ENCODE data around the gene MRTFA. TPM values are rescaled to one million over a fixed set of nuclear protein-coding genes. Genes with fewer than 3 reads are reported as not detected.
"Not testable (repeated sequence)": the region's sequence is repeated elsewhere in the genome, so short reads cannot be mapped to it uniquely, and the experiment has no call there.

MRTFA gene
- total RNA-seq, 1 donor from 2014 or later = 12.8 TPM

DNA sequence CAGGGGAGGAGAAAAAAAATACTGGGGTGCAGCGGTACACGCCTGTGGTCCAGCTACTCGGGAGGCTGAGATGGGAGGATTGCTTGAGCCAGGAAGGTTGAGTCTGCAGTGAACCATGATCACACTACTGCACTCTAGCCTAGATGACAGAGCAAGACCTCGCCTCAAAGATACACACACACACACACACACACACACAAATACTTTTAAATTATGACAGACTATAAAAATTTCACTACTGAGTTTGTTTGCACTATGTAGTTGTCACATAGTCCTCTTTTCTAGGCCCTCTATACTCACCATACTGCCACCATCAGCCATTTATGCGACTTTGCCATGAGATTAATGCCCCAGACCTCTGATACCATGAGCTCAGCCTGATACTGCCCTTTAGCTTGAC is 109.6 kb downstream of the MRTFA start:
- ATAC-seq = no peak

DNA sequence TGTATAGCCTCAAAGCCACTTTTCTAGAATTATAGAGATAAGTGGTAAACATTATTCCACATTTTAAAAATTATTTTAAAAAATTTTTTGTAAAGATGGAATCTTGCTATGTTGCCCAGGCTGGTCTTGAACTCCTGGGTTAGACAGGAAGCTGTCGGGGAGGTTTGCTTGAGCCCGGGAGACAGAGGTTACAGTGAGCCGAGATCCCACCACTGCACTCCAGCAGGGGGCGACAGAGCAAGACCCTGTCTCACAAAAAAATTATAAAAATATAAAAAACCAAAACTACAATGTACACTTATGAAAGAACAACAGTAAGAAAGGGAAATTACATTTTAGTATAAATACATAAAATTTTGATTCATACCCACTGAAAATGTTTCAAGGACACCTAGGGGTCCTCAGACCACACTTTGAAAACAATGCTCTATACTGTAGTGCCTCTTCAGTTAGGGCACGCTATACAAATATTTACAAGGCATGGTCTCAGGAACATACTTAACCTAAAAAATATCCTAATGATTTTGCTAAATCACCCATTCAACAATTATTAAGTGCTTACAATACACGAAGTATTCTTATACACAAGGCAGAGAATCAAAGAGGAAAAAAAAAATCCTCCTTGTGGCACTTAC is 111.2 kb downstream of the MRTFA start:
- DNase-seq (ENCODE audit: low spot score) (no peak), ATAC-seq (peak; percentile 39)

More for the DNA sequence above, 109.6 kb downstream of the MRTFA start:
- no peak for DNase-seq (ENCODE audit: low spot score)

DNA sequence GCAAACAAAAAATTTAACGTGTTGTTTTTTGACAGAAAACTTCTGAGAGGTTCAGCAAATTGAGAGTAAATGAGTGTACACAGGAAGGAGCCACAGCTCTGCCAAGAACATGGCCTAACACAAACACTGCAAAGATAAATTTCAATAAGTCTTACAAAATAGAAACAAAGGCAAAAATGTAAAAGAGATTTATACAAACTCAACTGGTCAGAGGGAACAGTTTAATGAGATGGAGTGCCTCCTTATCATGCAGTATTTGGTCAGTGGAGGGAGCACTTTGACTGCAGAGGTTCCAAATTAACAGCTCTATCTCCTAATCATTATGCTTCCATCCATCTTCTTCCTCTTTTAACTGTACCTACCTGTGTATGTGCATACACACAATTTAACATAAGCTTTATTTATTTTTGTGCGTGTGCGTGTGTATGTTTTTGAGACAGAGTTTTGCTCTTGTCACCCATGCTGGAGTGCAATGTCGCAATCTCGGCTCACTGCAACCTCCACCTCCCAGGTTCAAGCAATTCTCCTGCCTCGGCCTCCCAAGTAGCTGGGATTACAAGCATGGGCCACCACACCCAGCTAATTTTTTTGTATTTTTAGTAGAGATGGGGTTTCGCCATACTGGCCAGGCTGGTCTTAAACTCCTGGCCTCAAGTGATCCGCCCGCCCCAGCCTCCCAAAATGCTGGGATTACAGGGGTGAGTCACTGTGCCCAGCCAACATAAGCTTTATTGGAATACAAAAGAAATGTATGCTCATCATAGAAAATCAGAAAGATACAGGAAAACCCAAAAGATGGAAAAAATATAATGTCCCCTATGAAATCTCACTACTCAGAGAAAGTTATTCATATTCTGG is 111.9 kb downstream of the MRTFA start:
- ATAC-seq = peak; percentile 58

DNA sequence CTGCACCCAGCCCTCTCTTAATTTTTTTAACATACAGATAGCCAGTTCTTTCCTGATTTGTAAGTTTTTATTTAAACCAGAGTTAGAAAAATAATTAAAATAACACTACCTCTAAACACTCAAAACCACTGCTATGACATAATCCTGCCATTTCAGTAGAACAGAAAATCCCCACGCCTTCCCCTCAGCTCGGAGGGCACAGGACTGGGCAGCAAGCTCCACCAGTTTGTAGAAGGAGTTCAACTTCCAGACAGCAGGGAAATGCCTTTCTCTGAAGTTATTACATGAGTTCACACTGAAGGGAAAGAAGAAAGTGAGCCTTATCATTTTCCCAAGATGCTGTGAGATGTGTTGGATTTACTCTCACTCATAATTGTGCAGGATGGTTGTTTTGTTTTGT is 114.4 kb downstream of the MRTFA start:
- DNase-seq (ENCODE audit: low spot score) (no peak), ATAC-seq (no peak)

More for the DNA sequence above, 111.9 kb downstream of the MRTFA start:
- no peak for DNase-seq (ENCODE audit: low spot score)

DNA sequence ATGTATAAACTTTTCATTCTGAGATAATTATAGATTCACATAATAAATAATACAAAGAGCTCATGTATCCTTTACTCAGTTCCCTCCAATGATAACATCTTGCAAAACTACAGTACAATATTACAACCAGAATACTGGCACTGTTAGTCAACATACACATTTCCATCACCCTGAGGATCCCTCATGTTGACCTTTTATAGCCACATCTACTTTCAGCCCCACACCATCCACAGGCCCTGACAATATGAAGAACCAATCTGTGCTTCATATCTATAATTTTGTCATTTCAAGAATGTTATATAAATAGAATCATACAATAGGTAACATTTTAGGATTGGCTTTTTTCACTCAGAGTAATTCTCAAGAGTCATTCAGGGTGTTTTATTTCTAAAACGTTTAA is 115.5 kb downstream of the MRTFA start:
- DNase-seq (ENCODE audit: low spot score) (no peak), ATAC-seq (no peak)

DNA sequence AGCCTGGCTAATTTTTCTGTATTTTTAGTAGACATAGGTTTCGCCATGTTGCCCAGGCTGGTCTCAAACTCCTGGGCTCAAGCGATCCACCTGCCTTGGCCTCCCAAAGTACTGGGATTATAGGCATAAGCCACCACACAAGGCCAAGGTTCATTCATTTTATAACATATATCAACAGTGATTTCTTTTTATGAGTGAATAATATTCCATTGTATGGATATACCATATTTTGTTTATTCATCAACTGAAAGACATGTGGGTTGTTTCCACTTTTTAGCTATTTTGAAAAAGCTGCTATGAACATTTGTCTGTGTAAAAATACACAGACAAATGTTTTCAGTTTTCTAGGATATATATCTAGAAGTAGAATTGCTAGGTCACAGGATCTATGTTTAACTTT is 116.0 kb downstream of the MRTFA start:
- DNase-seq (ENCODE audit: low spot score) (no peak), ATAC-seq (no peak)

DNA sequence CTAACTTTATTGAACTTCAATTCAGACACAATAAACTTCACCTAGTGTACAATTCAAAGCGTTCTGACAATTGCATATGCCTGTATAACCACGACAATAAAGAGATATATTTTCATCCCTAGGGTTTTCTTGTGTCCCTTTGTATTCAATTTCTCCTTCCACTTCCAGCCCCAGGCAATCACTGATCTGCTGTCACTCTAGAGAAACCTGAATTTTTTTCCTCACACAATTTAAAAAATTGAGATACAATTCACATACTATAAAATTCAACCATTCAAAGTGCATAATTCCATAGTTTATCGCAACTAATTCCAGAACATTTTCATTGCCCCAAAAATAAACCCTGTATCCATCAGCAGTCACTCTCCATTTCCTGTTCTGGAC is 116.6 kb downstream of the MRTFA start:
- ATAC-seq = peak; percentile 12
- DNase-seq (ENCODE audit: low spot score) = no peak

DNA sequence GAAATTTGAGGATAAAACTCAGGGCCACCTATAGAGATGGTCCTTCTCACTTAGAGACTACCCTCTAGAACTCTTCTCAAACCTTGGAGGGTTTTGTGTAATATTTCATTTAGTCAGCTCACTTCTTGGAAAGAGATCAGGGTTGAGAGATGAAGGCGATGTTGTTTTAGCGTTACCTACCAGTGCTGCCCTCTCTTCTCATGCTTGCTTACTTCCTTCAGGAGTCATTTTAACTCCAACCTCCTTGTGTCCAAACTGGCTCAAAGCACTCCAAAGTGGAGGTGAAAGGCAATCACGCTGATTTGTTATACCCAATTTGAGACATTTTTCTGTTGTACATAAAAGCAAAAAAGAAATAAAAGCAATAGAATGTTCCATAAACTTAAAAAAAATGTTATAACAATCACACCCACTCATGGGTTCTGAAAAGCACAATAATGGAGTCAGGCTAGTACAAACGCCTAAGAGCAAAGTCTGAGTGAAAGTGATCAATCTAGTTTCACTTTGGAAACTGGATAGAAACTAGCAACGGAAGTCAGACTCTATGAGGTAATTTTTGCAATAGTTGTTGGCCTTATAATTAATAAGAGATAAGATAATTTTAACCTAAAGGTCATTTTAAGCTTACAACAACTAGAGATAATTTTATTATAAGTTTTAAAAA is 117.1 kb downstream of the MRTFA start:
- DNase-seq (ENCODE audit: low spot score) (no peak), ATAC-seq (peak; percentile 89)

DNA sequence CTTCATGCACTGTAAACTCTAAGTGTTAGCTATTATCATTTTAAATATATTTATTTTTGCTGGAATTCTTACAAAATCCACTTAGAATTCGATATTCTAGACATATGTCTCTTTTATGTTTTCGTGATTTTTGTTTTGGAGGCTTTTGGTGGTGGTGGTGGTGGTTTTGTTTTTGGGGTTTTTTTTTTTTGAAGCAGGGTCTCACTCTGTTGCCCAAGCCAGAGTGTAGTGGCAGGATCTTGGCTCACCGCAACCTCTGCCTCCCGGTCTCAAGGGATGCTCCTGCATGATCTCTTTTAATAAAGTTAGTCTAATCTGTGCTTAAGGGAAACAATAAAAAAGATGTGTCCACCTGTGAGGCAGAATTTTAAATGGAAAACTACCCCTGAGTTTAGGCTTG is 117.7 kb downstream of the MRTFA start:
- ATAC-seq (no peak), DNase-seq (ENCODE audit: low spot score) (no peak)

DNA sequence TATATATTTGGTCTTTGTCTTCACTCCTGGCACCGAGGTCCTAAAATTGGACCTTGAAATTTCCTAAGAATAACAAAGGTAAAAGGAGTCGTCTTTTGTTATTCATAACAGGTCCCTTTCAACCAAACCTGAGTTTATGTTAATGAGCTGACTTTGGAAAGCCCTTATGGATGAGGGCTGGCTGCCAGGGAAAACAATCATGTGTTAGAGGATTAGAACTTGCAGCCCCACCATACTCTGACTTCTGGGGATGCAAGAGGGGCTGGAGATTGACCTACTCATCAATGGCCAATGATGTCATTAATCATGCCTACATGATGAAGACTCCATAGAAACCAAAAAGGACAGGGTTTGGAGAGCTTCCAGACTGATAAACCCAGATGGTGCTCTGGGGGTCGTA is 118.9 kb downstream of the MRTFA start:
- ATAC-seq (no peak), DNase-seq (ENCODE audit: low spot score) (no peak)

DNA sequence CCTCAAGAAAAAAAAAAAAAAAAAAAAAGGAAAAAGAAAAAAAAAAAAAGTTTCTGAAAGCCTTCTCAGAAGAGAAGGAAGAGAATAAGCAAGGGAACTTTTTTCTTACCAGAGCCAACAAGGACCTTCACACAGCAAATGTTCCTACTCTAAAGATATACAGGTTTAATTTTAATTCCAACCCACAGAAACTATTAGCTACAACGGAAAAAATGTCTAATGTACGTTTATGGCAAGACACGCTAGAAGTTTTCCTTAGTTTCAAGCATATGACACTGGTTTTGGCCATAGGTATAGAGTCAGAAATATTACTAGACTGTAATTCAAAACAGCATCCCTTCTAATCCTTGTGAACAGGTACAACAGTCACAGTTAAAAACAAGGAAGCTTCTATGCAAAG is 120.1 kb downstream of the MRTFA start:
- ATAC-seq = no peak
- DNase-seq (ENCODE audit: low spot score) = no peak

DNA sequence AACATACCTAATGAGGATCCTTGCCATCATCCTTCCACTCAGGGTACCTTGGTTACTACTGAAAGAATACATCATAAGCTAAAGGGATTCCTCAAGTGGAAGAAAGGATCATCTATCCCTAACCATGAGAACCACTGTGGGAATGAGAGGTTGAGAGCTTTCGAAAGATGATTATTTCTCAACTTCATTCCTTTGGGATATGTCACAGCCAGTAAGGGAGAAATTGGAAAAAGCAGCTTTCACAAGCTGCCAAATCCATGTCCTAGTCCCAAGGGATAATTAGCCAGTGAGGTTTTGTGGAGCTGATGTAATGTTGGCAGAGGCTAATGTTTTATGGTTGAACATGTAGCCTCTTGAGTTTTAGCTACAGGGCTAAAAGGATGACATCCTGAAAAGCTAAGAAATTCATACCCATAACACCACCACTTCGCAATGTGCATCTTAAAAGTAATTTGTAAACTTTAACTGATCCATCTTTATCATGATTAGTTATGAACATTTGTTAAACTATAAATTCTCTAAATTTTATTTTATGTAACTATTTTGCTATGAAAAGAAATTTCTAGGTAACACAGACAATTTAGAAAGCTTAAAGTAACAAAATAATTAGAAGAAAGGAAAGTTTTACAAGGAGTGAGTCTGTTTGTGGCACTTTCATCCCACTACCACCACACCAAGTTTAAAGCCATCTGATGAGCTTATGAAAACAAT is 123.9 kb downstream of the MRTFA start:
- peak; percentile 61 for ATAC-seq
- no peak for DNase-seq (ENCODE audit: low spot score)

DNA sequence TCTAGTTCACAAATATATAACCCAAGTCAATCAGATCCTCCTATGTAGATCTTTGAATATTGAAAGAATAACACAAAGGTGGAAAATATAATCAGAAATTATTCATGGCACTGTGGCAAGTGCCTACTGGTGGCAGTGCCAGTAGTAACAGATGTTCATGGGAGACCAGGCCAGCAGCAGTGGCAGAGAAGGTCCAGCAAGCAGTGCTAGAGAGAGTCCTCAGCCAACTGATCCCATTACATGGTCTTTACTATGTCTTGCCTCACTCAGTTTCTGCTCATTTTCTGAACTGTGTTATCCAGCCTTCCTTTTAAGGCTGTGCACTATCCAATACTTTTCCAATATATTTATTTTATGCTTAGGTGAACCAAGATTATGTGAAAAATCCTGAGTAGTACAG is 124.9 kb downstream of the MRTFA start:
- ATAC-seq = peak; percentile 30
- no peak for DNase-seq (ENCODE audit: low spot score)

DNA sequence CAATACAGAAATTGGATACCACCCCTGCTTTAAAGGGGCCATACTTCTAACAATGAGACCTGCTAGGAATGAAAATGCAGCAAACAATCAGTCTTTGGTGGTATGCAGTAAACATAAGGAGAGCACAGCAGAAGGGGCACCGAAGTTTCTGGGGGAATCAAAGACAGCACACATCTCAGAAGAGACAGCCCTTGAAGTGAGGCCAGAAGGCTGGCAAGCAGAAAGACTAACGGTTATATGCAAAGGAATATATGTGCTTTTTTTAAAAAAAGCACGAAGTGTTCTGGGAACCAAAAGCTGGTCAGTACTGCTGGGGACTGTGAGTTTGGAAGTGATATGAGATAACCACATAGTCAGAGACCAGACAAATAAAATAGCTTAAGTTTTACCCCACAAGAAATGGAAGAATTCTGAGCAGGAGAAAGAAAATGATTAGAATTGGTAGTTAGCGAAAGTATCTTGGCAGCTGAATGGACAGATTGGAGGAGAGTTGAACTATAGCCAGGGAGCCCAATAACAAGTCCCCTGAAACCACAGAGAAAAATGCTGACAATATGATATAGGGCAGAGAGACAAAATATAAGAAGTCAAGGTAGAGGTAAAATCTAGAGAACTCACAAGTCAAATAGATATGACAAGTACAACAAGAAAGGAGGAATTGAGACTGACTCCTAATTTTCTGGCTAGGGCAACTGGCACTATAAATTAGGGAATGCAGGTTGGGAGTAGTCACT is 125.7 kb downstream of the MRTFA start:
- ATAC-seq (no peak), DNase-seq (ENCODE audit: low spot score) (no peak)

DNA sequence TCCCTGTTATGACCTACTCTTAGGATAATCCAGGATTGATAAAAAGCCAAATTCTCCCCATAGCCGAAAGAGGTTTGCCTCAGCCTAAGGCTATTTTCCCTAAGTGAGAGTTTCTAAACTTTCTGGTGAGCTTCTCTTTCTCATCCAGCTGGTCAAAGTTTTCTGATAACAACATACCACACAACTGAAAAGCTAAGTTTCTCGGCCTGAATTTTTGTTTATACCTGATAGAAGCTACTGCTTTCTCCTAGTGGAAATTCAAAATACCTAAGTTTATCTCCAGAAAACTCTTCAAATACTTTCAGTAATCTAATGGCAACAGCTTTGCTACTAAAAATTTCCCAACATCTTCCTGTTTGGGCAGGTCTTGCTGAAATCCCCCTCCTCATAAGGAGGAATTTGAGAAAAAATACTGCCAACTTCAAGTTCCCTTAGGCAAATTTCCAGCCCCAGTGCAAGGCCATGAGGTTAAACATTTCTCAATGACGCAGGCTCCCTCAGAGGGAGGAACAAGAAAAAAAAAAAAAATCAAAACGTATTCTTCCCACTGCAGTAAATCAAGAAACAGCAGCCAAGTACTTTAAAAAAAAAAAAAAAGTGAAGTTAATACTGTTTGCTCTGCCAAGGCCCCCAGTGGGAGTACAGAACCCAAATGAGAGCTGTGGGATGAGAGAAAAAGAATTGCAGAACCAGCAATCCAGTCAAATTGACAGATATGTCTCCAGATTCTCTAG is 127.0 kb downstream of the MRTFA start:
- ATAC-seq (peak; percentile 69), DNase-seq (ENCODE audit: low spot score) (no peak)

DNA sequence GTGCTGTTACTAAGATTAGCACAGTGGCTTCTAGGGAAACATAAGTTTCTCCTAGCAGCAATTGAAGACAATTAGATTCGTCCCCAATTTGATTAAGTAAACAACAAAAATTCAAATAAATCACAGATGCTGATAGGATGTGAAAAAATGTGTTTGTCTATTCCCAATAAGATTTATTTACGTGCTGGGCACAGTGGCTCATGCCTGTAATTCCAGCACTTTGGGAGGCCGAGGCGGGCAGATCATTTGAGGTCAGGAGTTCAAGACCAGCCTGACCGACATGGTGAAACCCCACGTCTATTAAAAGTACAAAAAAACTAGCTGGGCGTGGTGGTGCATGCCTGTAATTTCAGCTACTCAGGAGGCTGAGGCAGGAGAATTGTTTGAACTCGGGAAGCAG is 128.5 kb downstream of the MRTFA start:
- DNase-seq (ENCODE audit: low spot score); ATAC-seq: not testable (repeated sequence)

DNA sequence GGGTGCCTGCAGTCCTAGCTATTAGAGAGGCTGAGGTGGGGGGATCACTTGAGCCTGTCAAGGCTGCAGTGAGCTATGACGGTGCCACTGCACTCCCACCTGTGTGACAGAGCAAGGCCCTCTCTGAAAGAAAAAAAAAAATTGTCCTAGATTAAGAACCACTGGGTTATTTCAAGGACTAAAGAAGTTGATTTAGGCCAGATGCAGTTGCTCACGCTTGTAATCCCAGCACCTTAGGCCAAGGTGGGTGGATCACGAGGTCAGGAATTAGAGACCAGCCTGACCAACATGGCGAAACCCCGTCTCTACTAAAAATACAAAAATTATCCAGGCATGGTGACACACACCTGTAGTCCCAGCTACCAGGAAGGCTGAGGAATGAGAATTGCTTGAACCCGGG is 129.0 kb downstream of the MRTFA start:
- ATAC-seq (no peak), DNase-seq (ENCODE audit: low spot score) (no peak)

DNA sequence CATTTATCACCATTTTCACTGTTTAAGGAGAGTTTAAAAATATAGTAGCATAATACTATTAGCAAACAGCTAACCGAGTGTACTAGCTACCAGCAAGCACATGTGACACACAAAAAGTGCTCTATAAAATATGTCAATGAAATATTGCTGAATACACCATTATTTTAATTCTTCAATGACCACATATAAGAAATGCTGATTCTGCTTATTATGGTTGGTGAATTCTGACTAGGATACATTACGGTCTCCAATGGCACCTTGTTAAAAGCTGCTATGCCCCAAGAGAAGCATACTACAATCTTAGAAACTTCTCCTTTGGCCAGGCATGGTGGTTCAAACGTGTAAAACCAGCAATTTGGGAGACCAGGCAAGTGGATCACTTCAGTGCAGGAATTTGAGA is 129.8 kb downstream of the MRTFA start:
- DNase-seq (ENCODE audit: low spot score) = no peak
- ATAC-seq = no peak

DNA sequence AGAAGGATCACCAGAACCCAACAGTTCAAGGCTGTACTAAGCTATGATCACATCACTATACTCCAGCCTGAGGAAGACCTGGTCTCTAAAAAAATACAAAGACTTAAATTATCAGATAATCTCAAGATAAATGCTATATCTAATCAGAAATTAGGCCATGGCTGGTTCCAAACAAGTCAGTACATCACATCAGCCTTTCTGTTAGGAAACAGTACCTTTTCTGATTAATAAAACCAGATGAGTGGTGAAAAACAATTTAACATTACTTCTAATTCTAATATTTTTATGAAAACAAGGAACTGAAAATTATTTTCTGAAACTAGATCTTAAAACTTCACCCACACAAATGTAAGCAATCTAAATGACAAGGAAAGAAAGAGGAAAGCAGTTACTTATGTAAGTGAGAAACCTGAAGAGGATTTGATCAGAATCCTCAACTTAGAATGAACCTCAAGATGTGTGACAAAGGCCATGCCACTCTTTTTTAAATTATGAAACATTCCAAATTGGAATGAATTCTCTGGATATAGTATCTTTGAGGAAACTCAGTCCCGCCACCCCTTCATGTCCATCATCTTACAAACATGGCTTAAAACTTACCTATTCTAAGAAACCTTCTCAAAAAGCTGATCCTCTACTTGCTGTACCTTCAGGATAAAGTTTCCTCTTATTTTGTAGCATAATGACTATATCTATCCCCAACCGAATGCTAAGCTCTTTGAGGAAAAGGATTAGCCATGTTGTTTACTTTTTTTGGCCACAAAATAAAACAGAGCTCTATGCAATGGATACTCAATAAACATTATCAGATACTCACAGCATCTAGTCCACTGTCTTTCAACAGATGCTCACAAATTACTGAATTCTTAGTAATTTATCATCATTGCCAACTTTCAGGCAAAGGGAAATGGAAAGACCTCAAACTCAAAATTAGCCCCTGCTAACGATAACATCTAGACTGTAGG is 132.0 kb downstream of the MRTFA start:
- ATAC-seq (no peak), DNase-seq (ENCODE audit: low spot score) (no peak)

Measured in left lobe of liver (tissue), 2 donors.